Measurements from ENCODE around the gene ARVCF.

- TF ChIP-seq CTCF (IDR thresholded peaks at IDR 0.05) (no peak), POLR2A (IDR thresholded peaks at IDR 0.05) (no peak)
These were observed 33.5 kb downstream of the ARVCF start for GRCh38 chr22:19982991-19983578.
